MM.1S (cell line): ENCODE data around the gene UBN1.

Experiments
- DNase-seq: peaks from one replicate; pipeline ENCODE4 v3.0.0-alpha.2; 2015
- H2AFZ ChIP-seq: fragments of 300-600 bp; sonication (generic); 2 replicates; pipeline ENCODE4 v1.6.0; 2016; ENCODE audit warnings: antibody characterized with exemption, low read length
- H3F3A ChIP-seq: fragments of 300-600 bp; sonication (generic); 2 replicates; pipeline ENCODE4 v1.6.1; 2016; ENCODE audit warnings: mild to moderate bottlenecking, antibody characterized with exemption, low read length, moderate library complexity, mixed read lengths; ENCODE audit not compliant: insufficient read depth
- H3K27ac ChIP-seq: fragments of 300-600 bp; sonication (generic); 2 replicates; pipeline ENCODE4 v1.5.1; 2016; ENCODE audit warnings: mild to moderate bottlenecking, low read length
- H3K27me3 ChIP-seq: fragments of 300-600 bp; sonication (generic); replicated peaks from 2 replicates; pipeline ENCODE4 v1.6.0; 2016; ENCODE audit warnings: low read length; ENCODE audit not compliant: insufficient read depth
- H3K36me3 ChIP-seq: fragments of 300-600 bp; sonication (generic); replicated peaks from 2 replicates; pipeline ENCODE4 v1.6.1; 2016; ENCODE audit warnings: mild to moderate bottlenecking, low read length, mixed read lengths; ENCODE audit not compliant: insufficient read depth
- H3K4me1 ChIP-seq: fragments of 300-600 bp; sonication (generic); 2 replicates; pipeline ENCODE4 v1.6.1; 2016; ENCODE audit warnings: low read length, mixed read lengths
- H3K4me2 ChIP-seq: fragments of 300-600 bp; sonication (generic); 2 replicates; pipeline ENCODE4 v1.6.0; 2016; ENCODE audit warnings: low read depth, low read length
- H3K4me3 ChIP-seq: fragments of 300-600 bp; sonication (generic); 2 replicates; pipeline ENCODE4 v1.5.1; 2016; ENCODE audit warnings: low read length, mixed read lengths
- H3K79me2 ChIP-seq: fragments of 300-600 bp; sonication (generic); 2 replicates; pipeline ENCODE4 v1.6.1; 2016; ENCODE audit warnings: mixed run types, low read length, mixed read lengths
- H3K9ac ChIP-seq: fragments of 300-600 bp; sonication (generic); 2 replicates; pipeline ENCODE4 v1.6.1; 2016; ENCODE audit warnings: low read length, mixed read lengths
- H3K9me2 ChIP-seq: fragments of 300-600 bp; sonication (generic); replicated peaks from 2 replicates; pipeline ENCODE4 v1.6.1; 2016; ENCODE audit warnings: mild to moderate bottlenecking, low read length, mixed read lengths; ENCODE audit not compliant: insufficient read depth
- H3K9me3 ChIP-seq: fragments of 300-600 bp; sonication (generic); replicated peaks from 2 replicates; pipeline ENCODE4 v1.6.1; 2016; ENCODE audit warnings: mild to moderate bottlenecking, low read length, mixed read lengths; ENCODE audit not compliant: insufficient read depth
- H4K20me1 ChIP-seq: fragments of 300-600 bp; sonication (generic); 2 replicates; pipeline ENCODE4 v1.6.1; 2016; ENCODE audit warnings: mild to moderate bottlenecking, low read length, moderate library complexity, mixed read lengths; ENCODE audit not compliant: insufficient read depth
- CTCF ChIP-seq: fragments of 300-600 bp; sonication (generic); IDR thresholded peaks from 2 replicates; pipeline ENCODE4 v1.5.1; 2016; ENCODE audit warnings: antibody characterized with exemption, low read length, mixed read lengths
- EZH2 ChIP-seq: fragments of 300-600 bp; sonication (generic); optimal IDR thresholded peaks from 2 replicates; pipeline ENCODE3; 2017; ENCODE audit warnings: low read depth, mild to moderate bottlenecking, antibody characterized with exemption, low read length, mixed read lengths
- EZH2phosphoT487 ChIP-seq: fragments of 300-600 bp; sonication (generic); IDR thresholded peaks from 2 replicates; pipeline ENCODE4 v1.6.1; 2018; ENCODE audit warnings: antibody characterized with exemption, low read length

The UBN1 gene

GRCh38 chr16:4918781-4919251, 71.5 kb downstream of the UBN1 start:
- no peak for TF ChIP-seq EZH2phosphoT487
- Histone ChIP-seq H3K27me3 (peaks cover 9% of the 10 kb centered on the region; the same call in 1 of the 2 replicates), H4K20me1 (no peaks in the 10 kb centered on the region), H3K36me3 (no peaks in the 10 kb centered on the region), H3K4me3 (no peak overlapping the region), H3K9ac (no peak overlapping the region), H3K4me2 (no peak overlapping the region), H3K4me1 (no peaks in the 10 kb centered on the region), H2AFZ (no peak overlapping the region), H3K27ac (no peak overlapping the region), H3K9me2 (no peaks in the 10 kb centered on the region), H3K9me3 (no peaks in the 10 kb centered on the region), H3K79me2 (no peaks in the 10 kb centered on the region), H3F3A (no peaks in the 10 kb centered on the region)
- DNase-seq = no peak

GRCh38 chr16:4920826-4921225, 73.5 kb downstream of the UBN1 start:
- no peak overlapping the region for H2AFZ ChIP-seq
- peaks cover 22% of the 10 kb centered on the region for H3K27me3 ChIP-seq
- H4K20me1 ChIP-seq = no peaks in the 10 kb centered on the region
- no peak overlapping the region for H3K9ac ChIP-seq
- H3K36me3 ChIP-seq = no peaks in the 10 kb centered on the region
- H3K4me2 ChIP-seq = no peak overlapping the region
- no peak overlapping the region for H3K4me3 ChIP-seq
- TF ChIP-seq EZH2phosphoT487 = no peak
- no peak for TF ChIP-seq EZH2
- no peak for TF ChIP-seq CTCF
- H3K9me3 ChIP-seq = no peaks in the 10 kb centered on the region
- no peaks in the 10 kb centered on the region for H3F3A ChIP-seq
- H3K79me2 ChIP-seq = no peaks in the 10 kb centered on the region
- H3K4me1 ChIP-seq = no peaks in the 10 kb centered on the region
- no peaks in the 10 kb centered on the region for H3K9me2 ChIP-seq
- H3K27ac ChIP-seq = no peak overlapping the region
- DNase-seq = no peak

- H3K9me2 ChIP-seq = no peaks in the 10 kb centered on the region
- H3K4me2 ChIP-seq = no peak overlapping the region
- H3K9me3 ChIP-seq = no peaks in the 10 kb centered on the region; the same call in 1 of the 2 replicates
- no peak overlapping the region for H3K4me3 ChIP-seq
- no peak overlapping the region for H2AFZ ChIP-seq
- no peaks in the 10 kb centered on the region for H3K36me3 ChIP-seq
- no peak overlapping the region for H3K9ac ChIP-seq
- H3K79me2 ChIP-seq = no peaks in the 10 kb centered on the region
- H3K27me3 ChIP-seq = peaks cover 22% of the 10 kb centered on the region
- no peak overlapping the region for H3K27ac ChIP-seq
- TF ChIP-seq CTCF (no peak), EZH2 (no peak), EZH2phosphoT487 (no peak)
- H3K4me1 ChIP-seq = no peaks in the 10 kb centered on the region
- no peak for DNase-seq
- H4K20me1 ChIP-seq = no peaks in the 10 kb centered on the region
- H3F3A ChIP-seq = no peaks in the 10 kb centered on the region
Measured at GRCh38 chr16:4922721-4923342, 75.6 kb downstream of the UBN1 start.

- no peaks in the 10 kb centered on the region for H3K36me3 ChIP-seq
- H3K27ac ChIP-seq = no peak overlapping the region
- H3K9me2 ChIP-seq = no peaks in the 10 kb centered on the region
- H3K9me3 ChIP-seq = no peaks in the 10 kb centered on the region; the same call in 1 of the 2 replicates
- H3K79me2 ChIP-seq = no peaks in the 10 kb centered on the region
- H2AFZ ChIP-seq = no peak overlapping the region
- TF ChIP-seq EZH2phosphoT487 (no peak), EZH2 (no peak), CTCF (no peak)
- no peaks in the 10 kb centered on the region for H3K4me1 ChIP-seq
- no peak overlapping the region for H3K4me3 ChIP-seq
- H4K20me1 ChIP-seq = no peaks in the 10 kb centered on the region
- H3F3A ChIP-seq = no peaks in the 10 kb centered on the region
- no peak overlapping the region for H3K4me2 ChIP-seq
- DNase-seq = no peak
- no peak overlapping the region for H3K9ac ChIP-seq
- peaks cover 22% of the 10 kb centered on the region for H3K27me3 ChIP-seq
Measured at GRCh38 chr16:4923853-4924252, 76.6 kb downstream of the UBN1 start.
